ENCODE results near the gene DNAH10. TPM values are rescaled to one million over a fixed set of nuclear protein-coding genes. Genes with fewer than 3 reads are reported as not detected.

The DNAH10 gene
- total and polyA plus RNA-seq, 2 of the 13 experiments (the other 11 are each of a cell fraction or from before 2014, with no cell fraction given), result 0.01 to 0.02 TPM

GRCh38 chr12:123889848-123890535 is 127.9 kb downstream of the DNAH10 start:
- BruUV-seq (replicated peaks), result no TSS peak
- CTCF ChIA-PET (ENCODE audit: low intra/inter-chr PET ratio, low total read pairs), result no interaction called here
- H3K4me2 ChIP-seq (ENCODE audit: low read depth, low read length), result no peak overlapping the region
- H3K27me3 ChIP-seq (ENCODE audit: control insufficient read depth in 1 of 2, insufficient read depth in 2 of 2, low read length in 2 of 2), result peaks cover 17 to 74% of the 10 kb centered on the region in 2 experiments
- H4K20me1 ChIP-seq (ENCODE audit: insufficient read depth, low read length), result no peaks in the 10 kb centered on the region
- FAIRE-seq, result no peak
- H3K9ac ChIP-seq (ENCODE audit: insufficient read depth, low read depth, low read length), result no peak overlapping the region
- intact Hi-C loops (cut with micrococcal nuclease; ENCODE audit: unreplicated experiment), result no loop called here
- no peak for DNase-seq (ENCODE audit: low spot score)
- H3K4me1 ChIP-seq (ENCODE audit: insufficient read depth, low read length), result peaks cover 11% of the 10 kb centered on the region
- H3K79me2 ChIP-seq (ENCODE audit: insufficient read depth, low read length), result no peaks in the 10 kb centered on the region
- WGBS (ENCODE audit: low lambda C conversion rate), result 41% methylated on average over 12 of the region's 12 CpGs
- H3K27ac ChIP-seq (ENCODE audit: extremely low read length, insufficient read depth, low read length), result no peak overlapping the region
- in situ Hi-C loops (cut with HindIII; ENCODE audit: extremely low pct_ligation_motif_present, low pct_unique_long_range_greater_than_20kb), result no loop called here
- H3K9me3 ChIP-seq (ENCODE audit: low read length), result no peaks in the 10 kb centered on the region
- POLR2A ChIA-PET, result no interaction called here
- H3K4me3 ChIP-seq (replicated peaks in 1 of 3; ENCODE audit: insufficient read depth in 1 of 3, low read depth in 2 of 3, low read length in 3 of 3), result no peak overlapping the region
- ATAC-seq, result no peak
- no peak for TF ChIP-seq MXD1 (CRISPR knock-in tag; IDR thresholded peaks at IDR 0.05)
- no peaks in the 10 kb centered on the region for H3K36me3 ChIP-seq (replicated peaks in 1 of 2; ENCODE audit: control insufficient read depth in 1 of 2, insufficient read depth in 2 of 2, low read length in 2 of 2)
- no peak overlapping the region for H2AFZ ChIP-seq (ENCODE audit: low read length)

GRCh38 chr12:123890536-123890902 is 128.4 kb downstream of the DNAH10 start:
- no peaks in the 10 kb centered on the region for H4K20me1 ChIP-seq (ENCODE audit: insufficient read depth, low read length)
- CTCF ChIA-PET (ENCODE audit: low intra/inter-chr PET ratio, low total read pairs), result no interaction called here
- BruUV-seq (replicated peaks), result no TSS peak
- FAIRE-seq (no peak), ATAC-seq (no peak), DNase-seq (ENCODE audit: low spot score) (no peak)
- POLR2A ChIA-PET, result no interaction called here
- no peak overlapping the region for H3K27ac ChIP-seq (ENCODE audit: extremely low read length, insufficient read depth, low read length)
- 47% methylated on average over 10 of the region's 10 CpGs for WGBS (ENCODE audit: low lambda C conversion rate)
- H3K79me2 ChIP-seq (ENCODE audit: insufficient read depth, low read length), result no peaks in the 10 kb centered on the region
- H3K4me1 ChIP-seq (ENCODE audit: insufficient read depth, low read length), result peaks cover 17% of the 10 kb centered on the region
- intact Hi-C loops (cut with micrococcal nuclease; ENCODE audit: unreplicated experiment) (no loop called here), in situ Hi-C loops (cut with HindIII; ENCODE audit: extremely low pct_ligation_motif_present, low pct_unique_long_range_greater_than_20kb) (no loop called here)
- no peak overlapping the region for H3K4me3 ChIP-seq (replicated peaks in 1 of 3; ENCODE audit: insufficient read depth in 1 of 3, low read depth in 2 of 3, low read length in 3 of 3)
- TF ChIP-seq GZF1 (CRISPR knock-in tag; IDR thresholded peaks at IDR 0.05) (no peak), SNAPC2 (CRISPR knock-in tag; IDR thresholded peaks at IDR 0.05) (no peak), IRF2 (CRISPR knock-in tag; IDR thresholded peaks at IDR 0.05) (no peak), RFXAP (CRISPR knock-in tag; IDR thresholded peaks at IDR 0.05; ENCODE audit: borderline replicate concordance) (no peak), BCL6 (CRISPR knock-in tag; IDR thresholded peaks at IDR 0.05) (no peak), RBM22 (optimal IDR thresholded peaks at IDR 0.05; ENCODE audit: low read length) (no peak), MBNL3 (CRISPR knock-in tag; conservative IDR thresholded peaks at IDR 0.05) (no peak), SMARCC2 (IDR thresholded peaks at IDR 0.05) (no peak), ZNF276 (CRISPR knock-in tag; IDR thresholded peaks at IDR 0.05; ENCODE audit: low read depth) (no peak), ZNF678 (CRISPR knock-in tag; IDR thresholded peaks at IDR 0.05) (no peak), SP2 (CRISPR knock-in tag; IDR thresholded peaks at IDR 0.05) (no peak), FOXA3 (CRISPR knock-in tag; IDR thresholded peaks at IDR 0.05) (no peak)
- no peak overlapping the region for H3K4me2 ChIP-seq (ENCODE audit: low read depth, low read length)
- no peak overlapping the region for H3K9ac ChIP-seq (ENCODE audit: insufficient read depth, low read depth, low read length)
- H3K9me3 ChIP-seq (ENCODE audit: low read length), result no peaks in the 10 kb centered on the region
- H3K36me3 ChIP-seq (replicated peaks in 1 of 2; ENCODE audit: control insufficient read depth in 1 of 2, insufficient read depth in 2 of 2, low read length in 2 of 2), result no peaks in the 10 kb centered on the region
- H2AFZ ChIP-seq (ENCODE audit: low read length), result no peak overlapping the region
- H3K27me3 ChIP-seq (ENCODE audit: control insufficient read depth in 1 of 2, insufficient read depth in 2 of 2, low read length in 2 of 2), result peaks cover 17 to 68% of the 10 kb centered on the region in 2 experiments
